GM19193 (cell line): Measurements from ENCODE around the gene CD101.

Experiments
- POLR2A ChIP-seq: IDR thresholded peaks from 4 replicates; pipeline ENCODE4 v1.6.1; 2011; ENCODE audit not compliant: insufficient read depth, insufficient read length; ENCODE audit errors: extremely low read depth

Gene CD101

DNA sequence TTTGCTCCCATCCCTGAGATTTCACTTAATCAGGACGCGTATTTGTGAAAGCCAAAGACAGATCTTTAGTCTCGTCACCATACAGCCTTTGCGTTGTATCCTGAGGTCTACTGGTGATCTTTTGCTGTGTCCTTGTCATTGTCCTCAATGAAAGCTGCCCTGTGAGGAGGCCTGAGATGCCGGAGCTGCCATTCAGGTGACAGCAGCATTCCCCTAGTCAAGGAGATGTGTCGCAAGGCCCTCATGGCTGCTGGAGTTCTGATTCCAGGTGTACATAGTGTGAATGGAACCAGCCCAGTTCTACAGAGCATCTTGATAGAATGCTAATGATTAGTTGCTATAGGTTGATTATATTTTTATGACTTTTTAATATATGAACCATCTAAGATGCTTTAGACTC is 82.7 kb downstream of the CD101 start:
- no peak for TF ChIP-seq POLR2A
